Heart left ventricle (tissue), 13 donors: ENCODE data around the gene DDN.

Experiments
- CTCF ChIP-seq, 12 donors: fragments of 200-600 bp; sonication (generic) in 4 of 12; IDR thresholded peaks; one replicate each; pipeline versions ENCODE4 v1.5.0 to v1.8.0; 2018 to 2022; ENCODE audit warnings: antibody characterized with exemption in 12 of 12, mild to moderate bottlenecking in 5 of 12
- POLR2A ChIP-seq, 2 donors: fragments of 450-650 bp; IDR thresholded peaks; one replicate each; pipeline ENCODE4 v1.6.1; 2017; ENCODE audit warnings: antibody characterized with exemption in 2 of 2, mild to moderate bottlenecking in 2 of 2, moderate library complexity in 2 of 2
- donor health status: ischemic (EF 13 %, LVEDD 7.1; RV severe dilation, severe dysfunction).
- donor health status: DM: no; HTN: yes; CAD: no.
- donor health status: DM: no; HTN: no; CAD: no.
- donor health status: ischemic (EF 25% LVEDD 6.9; RV normal size, moderate dysfunction).
- donor health status: ischemic (EF 25% LVEDD 5.7; RV mildly dilated, moderate dysfunction).
- donor health status: ischemic (EF 35%, LVEDD 5.7; RV mildly dilated, moderate dysfunction).
- donor health status: nonischemic (EF 11% LVEDD 7.7; RV severe dilation, severe dysfunction).
- donor health status: DM: yes; HTN: yes; CAD: no.
- donor health status: PGD.
- donor health status: ischemic (EF 29% LVEDD 5.4; RV normal size, mild dysfunction).
- donor health status: nonischemic (EF 23%, LVEDD 6.1; RV moderate dilation, normal function).

GRCh38 chr12:49032679-49033447 is 33.7 kb upstream of the DDN start:
- TF ChIP-seq CTCF (IDR thresholded peaks at IDR 0.05) (no peak), POLR2A (IDR thresholded peaks at IDR 0.05) (no peak)
